ENCODE results near the gene ABHD11. TPM values are rescaled to one million over a fixed set of nuclear protein-coding genes. Genes with fewer than 3 reads are reported as not detected.
A peak's percentile ranks its signal among the peaks of the same experiment; 100 is the strongest.

The ABHD11 gene
- total RNA-seq, 2 donors from 2014 or later = 17.3 to 18.1 TPM

- H3K27ac Mint-ChIP-seq = no peak overlapping the region
These were observed 39.1 kb downstream of the ABHD11 start for GRCh38 chr7:73699370-73700068.

GRCh38 chr7:73698410-73698809, 40.2 kb downstream of the ABHD11 start:
- DNase-seq (ENCODE audit: low spot score in 2 of 2) = no peak

More at GRCh38 chr7:73699370-73700068, 39.1 kb downstream of the ABHD11 start:
- Mint-ChIP-seq H3K36me3 (peaks cover 0 to 3% of the 10 kb centered on the region in 2 donors), H3K9me3 (no peaks in the 10 kb centered on the region)
- DNase-seq (ENCODE audit: low spot score in 2 of 2) (no peak), ATAC-seq (no peak)

GRCh38 chr7:73696372-73696771, 42.2 kb downstream of the ABHD11 start:
- Mint-ChIP-seq H3K27ac (no peak overlapping the region), H3K36me3 (peaks cover 11 to 14% of the 10 kb centered on the region in 2 donors), H3K9me3 (no peaks in the 10 kb centered on the region)
- no peak for ATAC-seq
- no peak for DNase-seq (ENCODE audit: low spot score in 2 of 2)

More at GRCh38 chr7:73698410-73698809, 40.2 kb downstream of the ABHD11 start:
- peak overlapping the region; percentile 40 to 57 for H3K27ac Mint-ChIP-seq
- no peak for ATAC-seq
- peaks cover 0 to 8% of the 10 kb centered on the region in 2 donors for H3K36me3 Mint-ChIP-seq
- no peaks in the 10 kb centered on the region for H3K9me3 Mint-ChIP-seq

- H3K9me3 Mint-ChIP-seq = no peaks in the 10 kb centered on the region
- no peak for ATAC-seq
- peaks cover 27 to 31% of the 10 kb centered on the region in 2 donors for H3K36me3 Mint-ChIP-seq
- DNase-seq (ENCODE audit: low spot score in 2 of 2) = no peak
- H3K27ac Mint-ChIP-seq = no peak overlapping the region
These were observed 48.0 kb downstream of the ABHD11 start for GRCh38 chr7:73690646-73691045.

GRCh38 chr7:73688288-73688687, 50.3 kb downstream of the ABHD11 start:
- Mint-ChIP-seq H3K9me3 (no peaks in the 10 kb centered on the region), H3K27ac (peak overlapping the region; percentile 14 to 26), H3K36me3 (peaks cover 32 to 36% of the 10 kb centered on the region in 2 donors)
- ATAC-seq (no peak), DNase-seq (ENCODE audit: low spot score in 2 of 2) (no peak)

Other genes starting within 250 kb of the ABHD11 start
- gene BAZ1B, start 216.5 kb downstream of the ABHD11 start, total RNA-seq = 10 to 100 TPM; 76.0 to 90.8 TPM
- gene BCL7B, start 181.1 kb downstream of the ABHD11 start, total RNA-seq = 10 to 100 TPM; 51.5 to 60.1 TPM
- gene TBL2, start 160.2 kb downstream of the ABHD11 start, total RNA-seq = 10 to 100 TPM; 33.3 to 35.2 TPM
- not detected for gene MLXIPL, start 114.3 kb downstream of the ABHD11 start, total RNA-seq
- gene VPS37D, start 71.0 kb downstream of the ABHD11 start, total RNA-seq = under 1 TPM in 1 of 2 donors, not detected in 1; 0.95 TPM
- gene DNAJC30, start 55.3 kb downstream of the ABHD11 start, total RNA-seq = 1 to 10 TPM; 3.7 to 7.5 TPM
- 10 to 100 TPM; 91.8 to 97.9 TPM for gene BUD23, start 55.2 kb downstream of the ABHD11 start, total RNA-seq
- 10 to 100 TPM in 1 of 2 donors, 1 to 10 TPM in 1; 8.8 to 14.0 TPM for gene STX1A, start 19.1 kb downstream of the ABHD11 start, total RNA-seq
- gene CLDN3, start 31.5 kb upstream of the ABHD11 start, total RNA-seq = not detected
- gene CLDN4, start 92.2 kb upstream of the ABHD11 start, total RNA-seq = under 1 TPM; 0.10 to 0.57 TPM
- gene METTL27, start 103.7 kb upstream of the ABHD11 start, total RNA-seq = 1 to 10 TPM in 1 of 2 donors, under 1 TPM in 1; 0.50 to 3.4 TPM
- gene TMEM270, start 122.4 kb upstream of the ABHD11 start, total RNA-seq = not detected